HG03066 (cell line): ENCODE data around the gene SEMA3A.

Experiments
- ATAC-seq: cut with Tn5 transposase; IDR thresholded peaks from one replicate; pipeline ENCODE4 v1.9.1; 2021; ENCODE audit warnings: low read depth; ENCODE audit not compliant: unreplicated experiment

SEMA3A gene

GRCh38 chr7:84027678-84028077 is 166.9 kb downstream of the SEMA3A start:
- ATAC-seq, result no peak

GRCh38 chr7:84025332-84025927 is 169.2 kb downstream of the SEMA3A start:
- no peak for ATAC-seq

GRCh38 chr7:84022684-84023308 is 171.8 kb downstream of the SEMA3A start:
- ATAC-seq, result no peak

GRCh38 chr7:84022009-84022408 is 172.6 kb downstream of the SEMA3A start:
- no peak for ATAC-seq

- ATAC-seq, result no peak
Observed at GRCh38 chr7:84021292-84021908, 173.2 kb downstream of the SEMA3A start.

GRCh38 chr7:84017651-84018050 is 176.9 kb downstream of the SEMA3A start:
- no peak for ATAC-seq

GRCh38 chr7:84013616-84014240 is 180.9 kb downstream of the SEMA3A start:
- no peak for ATAC-seq

- ATAC-seq, result no peak
Observed at GRCh38 chr7:84009782-84010181, 184.8 kb downstream of the SEMA3A start.

- ATAC-seq, result no peak
Observed at GRCh38 chr7:84009051-84009450, 185.5 kb downstream of the SEMA3A start.

- ATAC-seq, result no peak
Observed at GRCh38 chr7:84003191-84003590, 191.4 kb downstream of the SEMA3A start.

- no peak for ATAC-seq
Observed at GRCh38 chr7:84002348-84002747, 192.2 kb downstream of the SEMA3A start.

GRCh38 chr7:83996879-83997278 is 197.7 kb downstream of the SEMA3A start:
- no peak for ATAC-seq

- ATAC-seq, result no peak
Observed at GRCh38 chr7:83987764-83988163, 206.8 kb downstream of the SEMA3A start.

- no peak for ATAC-seq
Observed at GRCh38 chr7:83985821-83986220, 208.8 kb downstream of the SEMA3A start.

- ATAC-seq, result no peak
Observed at GRCh38 chr7:83984591-83984990, 210.0 kb downstream of the SEMA3A start.

GRCh38 chr7:83984076-83984475 is 210.5 kb downstream of the SEMA3A start:
- no peak for ATAC-seq

- no peak for ATAC-seq
Observed at GRCh38 chr7:83983606-83984005, 211.0 kb downstream of the SEMA3A start.

- ATAC-seq, result no peak
Observed at GRCh38 chr7:83976302-83976701, 218.3 kb downstream of the SEMA3A start.

- ATAC-seq, result no peak
Observed at GRCh38 chr7:83970081-83970480, 224.5 kb downstream of the SEMA3A start.

GRCh38 chr7:83964318-83964717 is 230.3 kb downstream of the SEMA3A start:
- no peak for ATAC-seq

- ATAC-seq, result no peak
Observed at GRCh38 chr7:83957333-83957732, 237.3 kb downstream of the SEMA3A start.

- no peak for ATAC-seq
Observed at GRCh38 chr7:83956104-83956503, 238.5 kb downstream of the SEMA3A start.
